ENCODE measurements around the gene SPDYE6. TPM values are rescaled to one million over a fixed set of nuclear protein-coding genes. Genes with fewer than 3 reads are reported as not detected.
"Not testable (repeated sequence)": the region's sequence is repeated elsewhere in the genome, so short reads cannot be mapped to it uniquely, and the experiment has no call there.

The SPDYE6 gene
- total and polyA plus RNA-seq, 2 experiments from 2014 or later, result not detected

DNA sequence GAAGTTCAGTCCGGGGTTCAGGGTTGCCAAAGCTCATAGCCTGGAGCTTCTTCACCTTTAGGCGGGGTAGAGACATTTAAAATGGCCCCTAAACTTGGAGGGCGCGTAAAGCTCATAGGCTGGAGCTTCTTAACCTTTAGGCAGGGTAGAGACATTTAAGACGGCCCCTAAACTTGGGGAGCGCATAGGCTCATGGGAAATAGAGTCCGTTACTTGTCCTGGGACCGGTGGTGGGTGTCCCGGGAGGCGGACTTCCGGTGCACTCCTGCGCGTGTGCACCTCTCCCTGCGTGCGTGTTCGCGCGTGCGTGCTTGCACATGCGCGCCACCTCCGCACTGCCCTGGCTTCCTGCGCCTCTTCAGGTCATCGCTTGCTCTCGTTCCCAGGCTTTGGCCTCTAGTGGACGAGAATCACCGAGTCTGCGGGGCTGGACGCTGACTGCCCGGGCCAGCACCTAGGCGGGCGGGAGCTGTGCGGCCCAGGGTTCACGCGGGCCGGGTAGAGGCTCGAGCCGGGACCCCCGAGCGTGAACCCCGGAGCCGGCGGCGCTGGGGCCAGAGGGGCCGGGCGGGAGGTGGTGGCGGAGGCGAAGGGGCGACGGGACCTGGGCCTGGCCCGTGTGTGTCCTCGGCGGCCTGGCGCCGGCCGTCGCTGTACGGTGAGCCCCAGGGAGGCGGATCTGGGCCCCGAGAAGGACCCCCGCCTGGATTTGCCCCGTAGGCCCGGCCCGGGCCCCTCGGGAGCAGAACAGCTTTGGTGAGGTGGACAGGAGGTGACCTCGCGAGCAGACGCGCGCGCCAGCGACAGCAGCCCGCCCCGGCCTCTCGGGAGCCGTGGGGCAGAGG, 7.5 kb upstream of the SPDYE6 start:
- not testable (repeated sequence) for H3K27ac ChIP-seq (ENCODE audit: low read depth); H4K20me1 ChIP-seq (replicated peaks; ENCODE audit: insufficient read depth); H3K27ac Mint-ChIP-seq; H3K27me3 ChIP-seq (ENCODE audit: insufficient read depth); H3K4me1 ChIP-seq (ENCODE audit: insufficient read depth); H3K9me3 Mint-ChIP-seq; H3K9me2 ChIP-seq (ENCODE audit: insufficient read depth); H3F3A ChIP-seq (replicated peaks; ENCODE audit: low read depth); H3K27me3 Mint-ChIP-seq (ENCODE audit: insufficient read depth, low read depth, poor library complexity); H3K4me1 Mint-ChIP-seq; H3K36me3 ChIP-seq (ENCODE audit: insufficient read depth)
- DNase-seq (ENCODE audit: low spot score), result peak; percentile 99
- ATAC-seq, result peak; percentile 99
- peaks cover 23% of the 10 kb centered on the region for H3K79me2 ChIP-seq (replicated peaks; ENCODE audit: insufficient read depth)
- H3K4me3 ChIP-seq, result peak overlapping the region; percentile 71
- TF ChIP-seq ETS1 (IDR thresholded peaks at IDR 0.05), result peak; percentile 90
- TF ChIP-seq JUNB (IDR thresholded peaks at IDR 0.05; ENCODE audit: unreplicated experiment), result peak; percentile 94
- peak; percentile 62; the same call in 1 of the 2 replicates for TF ChIP-seq CREB1 (CRISPR knock-in tag; IDR thresholded peaks at IDR 0.05; ENCODE audit: low read depth)
- peak; percentile 97 for TF ChIP-seq POLR2AphosphoS5 (IDR thresholded peaks at IDR 0.05; ENCODE audit: low read depth)
- TF ChIP-seq CTCF (conservative IDR thresholded peaks at IDR 0.05; ENCODE audit: low read depth in 2 of 2), result 0 out of 4 replicates have a peak, but pooled peaks of 1 of the 2 experiments have one; percentile 2
- peak overlapping the region; percentile 90 for H3K4me3 Mint-ChIP-seq
- H3K36me3 Mint-ChIP-seq (ENCODE audit: low read depth), result peaks cover 23% of the 10 kb centered on the region
- H3K4me2 ChIP-seq, result peak overlapping the region; percentile 86
- H2AFZ ChIP-seq, result peak overlapping the region; percentile 74; the same call in 1 of the 2 replicates

DNA sequence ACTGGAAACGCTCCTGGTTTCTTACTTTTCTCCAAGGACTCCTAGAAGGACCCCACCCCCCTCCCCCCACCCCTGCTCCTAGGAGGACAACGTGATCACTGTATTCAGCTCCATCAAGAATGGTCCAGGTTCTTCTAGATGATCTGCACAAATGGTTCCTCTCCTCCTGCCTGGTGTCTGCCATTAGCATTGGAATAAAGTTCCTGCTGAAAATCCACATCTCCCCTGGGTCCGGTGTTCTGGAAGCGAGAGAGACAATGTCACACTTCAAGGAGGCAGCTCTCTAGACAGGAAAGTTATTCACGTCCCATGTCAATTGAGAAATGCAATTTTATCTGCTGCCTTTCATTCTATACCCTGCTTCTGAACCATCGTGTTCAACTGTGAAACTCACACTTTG, 9.3 kb downstream of the SPDYE6 start:
- H3K4me1 Mint-ChIP-seq; ATAC-seq; H3K4me3 ChIP-seq; H3K27ac Mint-ChIP-seq; H3K36me3 ChIP-seq (ENCODE audit: insufficient read depth); H3K4me2 ChIP-seq; H4K20me1 ChIP-seq (replicated peaks; ENCODE audit: insufficient read depth); H3F3A ChIP-seq (replicated peaks; ENCODE audit: low read depth); H3K27me3 Mint-ChIP-seq (ENCODE audit: insufficient read depth, low read depth, poor library complexity); H3K9me2 ChIP-seq (ENCODE audit: insufficient read depth); DNase-seq (ENCODE audit: low spot score); H3K79me2 ChIP-seq (replicated peaks; ENCODE audit: insufficient read depth); H3K36me3 Mint-ChIP-seq (ENCODE audit: low read depth); H2AFZ ChIP-seq; H3K4me1 ChIP-seq (ENCODE audit: insufficient read depth); H3K9me3 Mint-ChIP-seq; H3K4me3 Mint-ChIP-seq; H3K27ac ChIP-seq (ENCODE audit: low read depth); H3K27me3 ChIP-seq (ENCODE audit: insufficient read depth): not testable (repeated sequence)

GRCh38 chr7:102340599-102341368, 15.5 kb downstream of the SPDYE6 start:
- H3K27ac ChIP-seq (ENCODE audit: low read depth); H3K27me3 Mint-ChIP-seq (ENCODE audit: insufficient read depth, low read depth, poor library complexity); H3K4me1 Mint-ChIP-seq; H3K36me3 ChIP-seq (ENCODE audit: insufficient read depth); H4K20me1 ChIP-seq (replicated peaks; ENCODE audit: insufficient read depth); H3K9me2 ChIP-seq (ENCODE audit: insufficient read depth); DNase-seq (ENCODE audit: low spot score); H3K79me2 ChIP-seq (replicated peaks; ENCODE audit: insufficient read depth); H2AFZ ChIP-seq; H3K4me3 Mint-ChIP-seq; H3F3A ChIP-seq (replicated peaks; ENCODE audit: low read depth); H3K36me3 Mint-ChIP-seq (ENCODE audit: low read depth); H3K27me3 ChIP-seq (ENCODE audit: insufficient read depth); H3K4me1 ChIP-seq (ENCODE audit: insufficient read depth); H3K27ac Mint-ChIP-seq; H3K4me2 ChIP-seq; H3K4me3 ChIP-seq; ATAC-seq; H3K9me3 Mint-ChIP-seq: not testable (repeated sequence)

GRCh38 chr7:102337420-102337819, 18.8 kb downstream of the SPDYE6 start:
- not testable (repeated sequence) for H3K36me3 ChIP-seq (ENCODE audit: insufficient read depth); ATAC-seq; H3K9me2 ChIP-seq (ENCODE audit: insufficient read depth); H3F3A ChIP-seq (replicated peaks; ENCODE audit: low read depth); H3K27me3 ChIP-seq (ENCODE audit: insufficient read depth); H2AFZ ChIP-seq; H3K27ac ChIP-seq (ENCODE audit: low read depth); H3K9me3 Mint-ChIP-seq; H3K4me3 ChIP-seq; H3K36me3 Mint-ChIP-seq (ENCODE audit: low read depth); H3K27me3 Mint-ChIP-seq (ENCODE audit: insufficient read depth, low read depth, poor library complexity); H3K4me1 Mint-ChIP-seq; H3K4me2 ChIP-seq; H3K27ac Mint-ChIP-seq; DNase-seq (ENCODE audit: low spot score); H3K79me2 ChIP-seq (replicated peaks; ENCODE audit: insufficient read depth); H4K20me1 ChIP-seq (replicated peaks; ENCODE audit: insufficient read depth); H3K4me3 Mint-ChIP-seq
- peaks cover 11% of the 10 kb centered on the region; the same call in 1 of the 2 replicates for H3K4me1 ChIP-seq (ENCODE audit: insufficient read depth)

- not testable (repeated sequence) for H3F3A ChIP-seq (replicated peaks; ENCODE audit: low read depth); H3K36me3 Mint-ChIP-seq (ENCODE audit: low read depth); H3K79me2 ChIP-seq (replicated peaks; ENCODE audit: insufficient read depth); H3K27me3 ChIP-seq (ENCODE audit: insufficient read depth); ATAC-seq; H3K27me3 Mint-ChIP-seq (ENCODE audit: insufficient read depth, low read depth, poor library complexity); H4K20me1 ChIP-seq (replicated peaks; ENCODE audit: insufficient read depth); DNase-seq (ENCODE audit: low spot score); H3K4me2 ChIP-seq; H3K9me3 Mint-ChIP-seq; H3K4me3 Mint-ChIP-seq; H3K27ac ChIP-seq (ENCODE audit: low read depth); H3K36me3 ChIP-seq (ENCODE audit: insufficient read depth); H3K4me3 ChIP-seq; H2AFZ ChIP-seq; H3K27ac Mint-ChIP-seq; H3K9me2 ChIP-seq (ENCODE audit: insufficient read depth)
- peaks cover 14% of the 10 kb centered on the region; the same call in 1 of the 2 replicates for H3K4me1 ChIP-seq (ENCODE audit: insufficient read depth)
- H3K4me1 Mint-ChIP-seq, result peaks cover 10% of the 10 kb centered on the region
Measured at GRCh38 chr7:102337002-102337401, 19.2 kb downstream of the SPDYE6 start.

Measured in GM23338 (cell line).